Stimulated activated CD4-positive, alpha-beta T cell treated with anti-CD3 and anti-CD28 coated beads, TNF-alpha, amount 100 ng/mL, for 4 hours (primary cell): ENCODE data around the gene SUMO2.
A peak's percentile ranks its signal among the peaks of the same experiment; 100 is the strongest.
"Not testable (repeated sequence)": the region's sequence is repeated elsewhere in the genome, so short reads cannot be mapped to it uniquely, and the experiment has no call there.

Experiments
- DNase-seq, 3 experiments: peaks; one replicate each; pipeline ENCODE4 v3.0.0-alpha.2; 2020; ENCODE audit warnings: low read depth in 3 of 3

Gene SUMO2

DNA sequence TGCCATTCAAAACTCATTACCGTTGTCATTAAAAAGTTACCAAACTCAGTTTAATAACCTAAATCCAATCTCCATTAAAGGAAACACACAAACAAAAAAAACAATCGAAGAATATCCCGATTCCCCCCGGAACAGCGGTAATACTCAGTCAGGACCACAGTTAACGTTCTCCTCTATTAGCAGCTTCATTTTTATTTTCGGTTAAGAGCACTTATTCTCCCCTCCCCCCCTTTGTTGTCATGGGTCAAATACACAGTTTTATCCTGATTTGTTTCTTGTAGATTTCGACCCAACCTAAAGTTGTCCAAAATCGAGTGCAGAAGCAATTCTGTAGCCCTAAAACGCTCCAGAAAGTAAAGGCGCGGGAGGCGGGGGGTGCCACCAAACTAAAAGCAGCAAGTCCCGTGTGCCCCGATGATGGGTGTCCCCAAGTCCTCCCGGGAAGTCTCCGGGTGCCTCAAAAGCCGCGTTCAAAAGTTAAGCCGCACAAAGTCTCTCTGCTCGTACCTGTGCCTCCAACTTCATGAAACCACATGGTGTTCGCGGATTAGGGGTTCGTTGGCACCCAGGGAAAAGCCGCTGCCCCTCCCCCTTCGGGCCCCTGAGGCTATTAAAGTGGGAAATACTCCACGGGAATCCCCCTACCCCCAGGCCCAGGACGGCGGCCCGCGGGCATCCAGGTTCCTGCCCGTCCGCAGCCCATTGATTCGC lies 996 bp downstream of the SUMO2 start:
- DNase-seq = peak in 2 of 3 experiments; percentile 11 to 23

DNA sequence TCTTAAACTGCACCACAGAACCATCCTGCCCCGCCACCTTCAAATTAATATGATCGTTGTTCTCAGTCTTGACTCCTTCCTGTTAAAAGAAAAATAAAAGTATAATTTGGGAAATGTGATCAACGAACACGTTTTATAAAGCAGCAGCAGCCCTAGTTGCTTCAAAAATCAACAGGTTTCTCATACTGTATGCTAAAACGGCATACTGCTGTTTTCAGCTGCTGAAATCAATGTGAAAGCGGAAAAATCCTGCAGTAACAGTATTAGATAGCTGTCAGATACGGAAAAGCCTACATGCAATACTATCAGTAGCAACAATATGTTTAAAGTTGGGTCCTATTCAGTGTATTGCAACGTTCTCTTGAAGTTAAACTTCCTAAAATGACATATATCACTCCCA lies 1.6 kb downstream of the SUMO2 start:
- DNase-seq = no peak

DNA sequence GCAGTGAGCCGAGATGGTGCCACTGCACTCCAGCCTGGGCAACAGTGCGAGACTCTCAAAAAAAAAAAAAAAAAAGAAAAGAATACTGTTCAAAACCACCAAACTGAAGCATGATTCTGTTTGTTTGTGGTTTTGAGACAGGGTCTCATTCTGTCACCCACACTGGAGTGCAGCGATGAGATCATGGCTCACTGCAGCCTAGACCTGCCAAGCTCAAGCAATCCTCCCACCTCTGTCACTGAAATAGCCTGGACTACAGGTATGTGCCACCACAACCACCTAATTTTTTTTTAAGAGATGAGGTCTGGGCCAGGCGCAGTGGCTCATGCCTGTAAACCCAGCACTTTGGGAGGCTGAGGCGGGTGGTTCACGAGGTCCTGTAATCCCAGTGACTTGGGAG lies 4.3 kb downstream of the SUMO2 start:
- no peak for DNase-seq

GRCh38 chr17:75176625-75177024 lies 6.1 kb downstream of the SUMO2 start:
- no peak for DNase-seq

GRCh38 chr17:75174996-75175395 lies 7.8 kb downstream of the SUMO2 start:
- no peak for DNase-seq

GRCh38 chr17:75173526-75173925 lies 9.2 kb downstream of the SUMO2 start:
- DNase-seq = no peak

DNA sequence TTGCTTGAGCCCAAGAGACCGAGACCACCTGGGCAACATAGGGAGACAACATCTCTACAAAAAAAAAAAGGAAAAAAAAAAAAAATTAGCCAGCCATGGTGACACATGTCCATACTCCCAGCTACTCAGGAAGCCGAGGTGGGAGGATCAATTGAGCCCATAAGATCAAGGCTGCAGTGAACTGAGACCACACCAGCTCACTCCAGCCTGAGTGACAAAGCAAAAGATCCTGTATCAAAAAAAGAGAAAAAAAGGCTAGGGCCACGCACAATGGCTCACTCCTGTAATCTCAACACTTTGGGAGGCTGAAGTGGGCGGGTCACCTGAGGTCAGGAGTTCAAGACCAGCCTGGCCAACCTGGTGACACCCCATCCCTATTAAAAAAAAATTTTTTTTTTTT lies 13.8 kb downstream of the SUMO2 start:
- no peak for DNase-seq

GRCh38 chr17:75164606-75165005 lies 18.2 kb downstream of the SUMO2 start:
- not testable (repeated sequence) for DNase-seq

- DNase-seq = no peak
Observed at GRCh38 chr17:75163074-75163473, 19.7 kb downstream of the SUMO2 start.

DNA sequence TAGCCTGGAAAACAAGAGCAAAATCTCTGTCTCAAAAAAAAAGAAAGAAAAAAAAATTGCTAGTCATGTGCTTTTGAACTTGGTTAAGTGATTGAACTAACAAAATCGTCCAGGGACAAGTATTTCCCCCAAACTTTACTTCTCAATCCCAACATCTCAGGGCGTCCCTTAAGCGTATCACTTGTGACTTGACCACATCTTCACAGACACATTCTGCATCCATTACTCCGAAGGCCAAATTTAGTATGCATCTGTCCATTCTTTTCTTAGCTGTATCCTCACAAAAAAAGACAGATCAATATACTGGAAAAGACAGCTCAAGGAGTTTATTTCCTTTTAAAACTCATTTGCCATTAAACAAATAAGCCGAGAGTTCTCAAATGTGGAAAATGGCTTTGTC lies 22.5 kb downstream of the SUMO2 start:
- DNase-seq = no peak

GRCh38 chr17:75159196-75160031 lies 23.3 kb downstream of the SUMO2 start:
- no peak for DNase-seq

- not testable (repeated sequence) for DNase-seq
Observed at GRCh38 chr17:75158480-75158879, 24.3 kb downstream of the SUMO2 start.

DNA sequence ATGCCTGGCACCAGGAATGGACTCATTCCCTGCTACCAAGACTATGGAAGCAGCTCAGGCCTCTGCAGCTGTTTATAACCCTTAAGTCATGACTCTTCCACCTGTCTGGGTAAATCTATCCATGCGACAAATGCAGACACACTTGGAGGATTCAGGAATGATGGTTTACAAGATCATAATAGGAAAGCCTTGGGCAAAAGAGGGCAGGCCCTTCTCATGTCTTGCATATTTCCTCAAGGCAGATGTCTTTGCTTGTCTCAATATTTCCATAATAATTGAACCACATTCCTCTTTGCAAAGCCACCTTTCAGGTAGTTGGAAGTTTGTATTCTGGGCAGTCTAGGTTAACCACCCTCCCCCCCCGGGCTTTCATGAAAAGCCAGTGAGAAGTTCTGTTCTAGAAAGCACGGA lies 27.6 kb downstream of the SUMO2 start:
- no peak for DNase-seq

- DNase-seq = peak; percentile 95 to 97 (median 95)
Observed at GRCh38 chr17:75154195-75155106, 28.3 kb downstream of the SUMO2 start, which contains the start of gene JPT1. JPT1 (minus strand) TSS chr17:75154512; CDS start chr17:75154397, 115 bp downstream.

- DNase-seq = no peak
Observed at GRCh38 chr17:75153780-75154194, 29.0 kb downstream of the SUMO2 start.

GRCh38 chr17:75152922-75153779 lies 29.6 kb downstream of the SUMO2 start:
- no peak for DNase-seq

DNA sequence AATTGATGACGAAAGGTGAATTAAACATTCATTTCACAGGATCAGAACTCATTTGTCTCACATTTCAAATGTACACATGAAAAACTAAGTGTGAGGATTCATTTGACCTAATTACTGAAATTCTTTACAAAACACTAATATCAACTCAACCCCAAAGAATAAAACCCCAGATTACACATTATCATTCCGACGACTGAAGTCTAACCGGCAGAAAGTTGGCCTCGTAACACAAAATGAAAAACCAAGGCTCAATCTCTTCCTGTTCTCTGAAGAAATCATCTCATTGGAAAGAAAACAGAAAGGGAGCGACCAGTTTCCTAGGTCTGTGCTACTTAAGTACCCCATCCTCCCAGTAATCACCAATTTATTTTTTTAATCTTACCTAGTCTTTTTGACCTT lies 30.2 kb downstream of the SUMO2 start:
- DNase-seq = no peak

DNA sequence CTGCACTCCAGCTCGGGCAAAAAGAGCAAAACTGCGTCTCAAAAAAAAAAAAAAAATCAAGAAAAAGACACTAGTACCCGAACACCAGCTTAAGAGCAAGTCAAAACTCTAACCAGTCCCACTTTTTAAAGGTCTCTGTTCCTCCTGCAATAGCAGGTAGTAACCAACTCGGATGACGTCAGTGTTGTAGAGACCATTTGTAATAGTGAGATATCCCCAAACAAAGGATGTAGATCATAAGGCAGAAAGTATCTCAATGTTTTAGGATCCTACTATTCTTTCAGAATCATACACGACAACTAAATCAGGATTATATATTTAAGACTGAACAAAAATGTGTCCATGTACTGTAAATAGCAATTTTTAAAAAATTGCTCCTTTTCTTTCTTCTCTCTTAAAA lies 30.8 kb downstream of the SUMO2 start:
- no peak for DNase-seq

GRCh38 chr17:75147878-75148546 lies 34.7 kb downstream of the SUMO2 start:
- no peak for DNase-seq

- no peak for DNase-seq
Observed at GRCh38 chr17:75146592-75146991, 36.2 kb downstream of the SUMO2 start.
